Mesendoderm (in vitro differentiated cells): ENCODE measurements around the gene DPH3. TPM values are rescaled to one million over a fixed set of nuclear protein-coding genes. Genes with fewer than 3 reads are reported as not detected.
"Not testable (repeated sequence)": the region's sequence is repeated elsewhere in the genome, so short reads cannot be mapped to it uniquely, and the experiment has no call there.

ENCODE experiments used
- DNase-seq: peaks from one replicate; pipeline ENCODE4 v3.0.0; 2013
- H2AK5ac ChIP-seq: 2 replicates; pipeline ENCODE4 v1.6.1; 2013; ENCODE audit warnings: low read length, inconsistent platforms
- H2BK120ac ChIP-seq: 2 replicates; pipeline ENCODE4 v1.6.1; 2013; ENCODE audit warnings: low read depth, mild to moderate bottlenecking, low read length, moderate library complexity, mixed read lengths
- H2BK15ac ChIP-seq: replicated peaks from 2 replicates; pipeline ENCODE4 v1.6.1; 2013; ENCODE audit warnings: low read depth, mild to moderate bottlenecking, moderate library complexity
- H2BK5ac ChIP-seq: 2 replicates; pipeline ENCODE4 v1.6.1; 2013; ENCODE audit warnings: low read length, inconsistent platforms
- H3K18ac ChIP-seq: 2 replicates; pipeline ENCODE4 v1.6.1; 2013; ENCODE audit warnings: mild to moderate bottlenecking, low read length, mixed read lengths
- H3K23ac ChIP-seq: one replicate; pipeline ENCODE4 v1.6.1; 2013; ENCODE audit warnings: low read length
- H3K27ac ChIP-seq: 2 replicates; pipeline ENCODE4 v1.5.1; 2013; ENCODE audit warnings: low read depth, mild to moderate bottlenecking, inconsistent platforms, low read length, moderate library complexity
- H3K27me3 ChIP-seq: 2 replicates; pipeline ENCODE4 v1.6.1; 2013; ENCODE audit warnings: low read length, control low read depth, mild to moderate bottlenecking, inconsistent platforms; ENCODE audit not compliant: insufficient read depth, poor library complexity
- H3K36me3 ChIP-seq: 2 replicates; pipeline ENCODE4 v1.6.1; 2013; ENCODE audit warnings: low read length, inconsistent platforms; ENCODE audit not compliant: control insufficient read depth, insufficient read depth
- H3K4ac ChIP-seq: one replicate; pipeline ENCODE4 v1.6.1; 2013; ENCODE audit warnings: low read depth, mild to moderate bottlenecking, low read length, moderate library complexity
- H3K4me1 ChIP-seq: 2 replicates; pipeline ENCODE4 v1.6.1; 2013; ENCODE audit warnings: low read depth, low read length, inconsistent platforms; ENCODE audit not compliant: control insufficient read depth
- H3K4me2 ChIP-seq: 2 replicates; pipeline ENCODE4 v1.6.1; 2013; ENCODE audit warnings: low read length
- H3K4me3 ChIP-seq: 2 replicates; pipeline ENCODE4 v1.5.1; 2013; ENCODE audit warnings: mild to moderate bottlenecking, low read length
- H3K56ac ChIP-seq: one replicate; pipeline ENCODE4 v1.6.1; 2013; ENCODE audit warnings: low read length
- H3K79me1 ChIP-seq: 2 replicates; pipeline ENCODE4 v1.6.1; 2013; ENCODE audit warnings: low read length, inconsistent platforms
- H3K79me2 ChIP-seq: 2 replicates; pipeline ENCODE4 v1.6.1; 2013; ENCODE audit warnings: mild to moderate bottlenecking, low read length; ENCODE audit not compliant: control insufficient read depth, insufficient read depth
- H3K9ac ChIP-seq: 2 replicates; pipeline ENCODE4 v1.6.1; 2013; ENCODE audit warnings: low read length, inconsistent platforms
- H4K5ac ChIP-seq: one replicate; pipeline ENCODE4 v1.6.1; 2013; ENCODE audit warnings: low read length
- H4K8ac ChIP-seq: one replicate; pipeline ENCODE4 v1.6.1; 2013; ENCODE audit warnings: low read depth, mild to moderate bottlenecking, control low read depth, low read length, moderate library complexity
- WGBS: extraction: QIAGEN DNeasy Blood & Tissue Kit; methylation state at CpG from one replicate; pipeline ENCODE4 v1.1.7; 2013; ENCODE audit warnings: low lambda C conversion rate, missing lambda C conversion rate; ENCODE audit not compliant: insufficient coverage; ENCODE audit errors: extremely low coverage; 5-methylcytosine and 5-hydroxymethylcytosine counted together
- polyA plus RNA-seq, 2 experiments: library from polyadenylated mRNA; stranded (reverse); fragments of 200-250 nt; gene quantifications; one replicate each; pipeline ENCODE4 v1.2.3, GENCODE V29; 2013

Gene DPH3
- polyA plus RNA-seq (2013, experiment 1 of 2), result 34.8 TPM
- polyA plus RNA-seq (2013, experiment 2 of 2), result 35.0 TPM

GRCh38 chr3:16264708-16265454 lies at the start of gene DPH3, which contains the start of gene OXNAD1:
Gene DPH3, minus strand, starts transcription at chr3:16264943. Its CDS starts 67 bp downstream, at chr3:16264876.
Gene OXNAD1, plus strand, starts transcription at chr3:16265212. Its CDS starts 5,741 bp downstream, at chr3:16270953.
- Histone ChIP-seq H4K8ac (no peak within 1 kb of the TSS), H4K5ac (no peak within 1 kb of the TSS), H3K4me2 (peak within 1 kb of the TSS; percentile 86), H3K27me3 (no peaks in the 10 kb centered on the region), H3K27ac (peak within 1 kb of the TSS; percentile 29), H2AK5ac (no peak within 1 kb of the TSS), H3K79me1 (peaks cover 13% of the 10 kb centered on the region), H3K9ac (peak within 1 kb of the TSS; percentile 86), H3K18ac (no peak within 1 kb of the TSS), H3K4ac (no peak within 1 kb of the TSS), H3K4me3 (peak within 1 kb of the TSS; percentile 90), H3K4me1 (no peaks in the 10 kb centered on the region), H2BK15ac (no peak within 1 kb of the TSS), H3K36me3 (no peaks in the 10 kb centered on the region), H2BK120ac (no peak within 1 kb of the TSS), H3K23ac (no peak within 1 kb of the TSS), H3K56ac (peak within 1 kb of the TSS; percentile 91), H2BK5ac (no peak within 1 kb of the TSS), H3K79me2 (peaks cover 38% of the 10 kb centered on the region)
- DNase-seq, result peak; percentile 100
- WGBS, result no CpG with 5 or more reads among the region's 61 CpGs

GRCh38 chr3:16313886-16314645 lies 49.3 kb upstream of the DPH3 start:
- Histone ChIP-seq H4K5ac (no peak overlapping the region), H3K36me3 (no peaks in the 10 kb centered on the region), H2BK5ac (no peak overlapping the region), H3K9ac (no peak overlapping the region), H3K23ac (no peak overlapping the region), H3K79me1 (no peaks in the 10 kb centered on the region), H2AK5ac (no peak overlapping the region), H3K79me2 (no peaks in the 10 kb centered on the region), H3K27me3 (no peaks in the 10 kb centered on the region), H3K56ac (no peak overlapping the region), H3K18ac (no peak overlapping the region), H3K4ac (no peak overlapping the region), H3K27ac (no peak overlapping the region), H3K4me3 (no peak overlapping the region), H3K4me1 (no peaks in the 10 kb centered on the region), H2BK120ac (no peak overlapping the region), H2BK15ac (no peak overlapping the region), H4K8ac (no peak overlapping the region), H3K4me2 (no peak overlapping the region)
- WGBS, result no CpG with 5 or more reads among the region's 5 CpGs
- DNase-seq, result no peak

GRCh38 chr3:16311960-16312451 lies 47.3 kb upstream of the DPH3 start:
- no peak overlapping the region for H3K56ac ChIP-seq
- H3K27ac ChIP-seq, result no peak overlapping the region
- H3K36me3 ChIP-seq, result no peaks in the 10 kb centered on the region
- no peak overlapping the region for H2BK5ac ChIP-seq
- no peak overlapping the region for H3K4me3 ChIP-seq
- no peaks in the 10 kb centered on the region for H3K79me2 ChIP-seq
- no peak overlapping the region for H2AK5ac ChIP-seq
- no peak overlapping the region for H3K23ac ChIP-seq
- H3K4me1 ChIP-seq, result no peaks in the 10 kb centered on the region
- no peak overlapping the region for H3K18ac ChIP-seq
- H4K8ac ChIP-seq, result no peak overlapping the region
- no peaks in the 10 kb centered on the region for H3K27me3 ChIP-seq
- no peak overlapping the region for H2BK120ac ChIP-seq
- no peak overlapping the region for H3K4ac ChIP-seq
- H2BK15ac ChIP-seq, result no peak overlapping the region
- WGBS, result no CpG with 5 or more reads among the region's 6 CpGs
- no peak overlapping the region for H3K9ac ChIP-seq
- H4K5ac ChIP-seq, result no peak overlapping the region
- DNase-seq, result no peak
- no peaks in the 10 kb centered on the region for H3K79me1 ChIP-seq
- H3K4me2 ChIP-seq, result no peak overlapping the region

- not testable (repeated sequence) for H3K4me3 ChIP-seq, H3K23ac ChIP-seq, H2BK5ac ChIP-seq, H3K27ac ChIP-seq, H3K56ac ChIP-seq, H3K79me1 ChIP-seq, H2AK5ac ChIP-seq, H3K18ac ChIP-seq, H3K36me3 ChIP-seq, H3K27me3 ChIP-seq, H2BK120ac ChIP-seq, H4K8ac ChIP-seq, H3K79me2 ChIP-seq, H3K4me1 ChIP-seq, H2BK15ac ChIP-seq, H3K4me2 ChIP-seq, H3K9ac ChIP-seq, H4K5ac ChIP-seq, DNase-seq, H3K4ac ChIP-seq
- WGBS, result no CpG with 5 or more reads among the region's 7 CpGs
Observed at GRCh38 chr3:16310486-16310885, 45.7 kb upstream of the DPH3 start.

- Histone ChIP-seq H3K56ac (no peak overlapping the region), H3K27me3 (no peaks in the 10 kb centered on the region), H2BK15ac (no peak overlapping the region), H3K23ac (no peak overlapping the region), H3K79me2 (no peaks in the 10 kb centered on the region), H2AK5ac (no peak overlapping the region), H4K5ac (no peak overlapping the region), H3K4ac (no peak overlapping the region), H3K79me1 (no peaks in the 10 kb centered on the region), H2BK5ac (no peak overlapping the region), H3K4me3 (no peak overlapping the region), H3K9ac (no peak overlapping the region), H3K4me1 (no peaks in the 10 kb centered on the region), H4K8ac (no peak overlapping the region), H3K36me3 (no peaks in the 10 kb centered on the region), H2BK120ac (no peak overlapping the region), H3K18ac (no peak overlapping the region), H3K27ac (no peak overlapping the region), H3K4me2 (no peak overlapping the region)
- peak; percentile 66 for DNase-seq
- no CpG with 5 or more reads among the region's 2 CpGs for WGBS
Observed at GRCh38 chr3:16309558-16309957, 44.8 kb upstream of the DPH3 start.
